GM21717 (cell line): ENCODE measurements around the gene CACNA1F.

Experiments
- ATAC-seq: cut with Tn5 transposase; IDR thresholded peaks from one replicate; pipeline ENCODE4 v1.9.1; 2021; ENCODE audit warnings: mild to moderate bottlenecking, moderate library complexity; ENCODE audit not compliant: unreplicated experiment

The CACNA1F gene

DNA sequence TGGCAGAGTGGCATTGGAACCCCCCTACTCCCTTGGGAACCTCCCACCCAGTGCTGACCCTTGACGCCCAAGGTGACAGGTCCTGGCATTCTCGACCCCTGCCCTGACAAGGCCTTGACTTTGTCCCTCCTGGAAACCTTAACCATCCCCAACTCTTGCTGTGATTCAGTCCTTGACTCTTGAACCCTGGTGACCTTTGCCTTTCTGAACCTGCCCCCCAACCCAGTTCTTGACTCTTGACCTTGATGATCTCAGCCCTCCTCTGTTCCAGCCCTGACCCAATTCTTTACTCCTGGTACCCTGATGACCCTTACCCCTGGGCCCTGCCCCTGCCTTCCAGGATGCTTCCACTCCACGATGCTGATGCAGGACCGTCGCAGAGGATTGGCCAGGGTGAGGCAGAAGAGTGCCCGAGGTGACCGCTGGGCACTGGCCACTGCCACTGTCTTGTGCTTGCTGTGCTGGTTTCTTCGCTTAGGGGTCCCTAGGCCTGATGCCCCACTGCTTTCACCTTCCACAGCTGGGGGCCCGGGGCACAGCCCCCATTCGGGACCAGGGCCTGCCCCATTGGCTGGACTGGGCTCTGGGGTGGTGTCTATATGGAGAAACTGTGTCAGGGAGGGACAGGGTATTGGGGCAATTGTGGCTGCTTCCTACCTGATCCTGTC lies 1.7 kb downstream of the CACNA1F start:
- no peak for ATAC-seq

DNA sequence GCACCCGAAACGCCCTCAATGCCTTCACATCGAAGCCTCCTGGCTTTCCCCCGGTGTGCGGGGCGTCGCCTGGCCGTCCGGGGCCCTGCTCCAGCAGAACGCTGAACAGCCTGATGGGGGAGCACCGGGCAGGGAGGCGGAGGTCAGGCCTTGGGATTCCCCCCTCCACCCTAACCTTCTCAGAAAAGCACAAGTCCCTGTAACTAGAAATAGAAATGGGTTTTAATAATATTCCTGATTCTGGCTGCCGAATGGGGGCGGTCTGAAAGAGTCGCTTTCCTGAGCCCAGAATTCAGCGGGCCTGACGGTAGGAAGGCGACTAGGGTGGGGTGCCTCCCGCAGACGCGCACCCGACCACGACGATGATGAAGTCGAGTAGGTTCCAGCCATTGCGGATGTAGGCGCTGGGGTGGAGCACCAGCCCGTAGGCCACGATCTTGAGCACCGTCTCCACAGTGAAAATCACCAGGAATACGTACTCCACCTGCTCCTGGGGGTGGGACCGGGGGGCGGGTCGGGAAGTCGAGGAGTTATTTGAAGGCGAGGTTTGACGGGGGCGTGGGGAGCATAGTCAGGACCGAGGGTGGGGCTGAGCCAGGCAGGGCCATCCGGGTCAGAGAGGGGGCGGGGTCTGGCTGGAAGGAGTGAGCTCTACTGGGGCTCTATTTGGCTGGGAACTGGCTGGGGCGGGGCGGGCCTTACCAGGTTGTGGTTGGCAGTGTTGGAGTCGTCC lies 2.5 kb downstream of the CACNA1F start:
- peak; percentile 69 for ATAC-seq

- ATAC-seq, result no peak
Observed at GRCh38 chrX:49228185-49228584, 5.0 kb downstream of the CACNA1F start.

GRCh38 chrX:49227726-49228125 lies 5.4 kb downstream of the CACNA1F start:
- no peak for ATAC-seq

DNA sequence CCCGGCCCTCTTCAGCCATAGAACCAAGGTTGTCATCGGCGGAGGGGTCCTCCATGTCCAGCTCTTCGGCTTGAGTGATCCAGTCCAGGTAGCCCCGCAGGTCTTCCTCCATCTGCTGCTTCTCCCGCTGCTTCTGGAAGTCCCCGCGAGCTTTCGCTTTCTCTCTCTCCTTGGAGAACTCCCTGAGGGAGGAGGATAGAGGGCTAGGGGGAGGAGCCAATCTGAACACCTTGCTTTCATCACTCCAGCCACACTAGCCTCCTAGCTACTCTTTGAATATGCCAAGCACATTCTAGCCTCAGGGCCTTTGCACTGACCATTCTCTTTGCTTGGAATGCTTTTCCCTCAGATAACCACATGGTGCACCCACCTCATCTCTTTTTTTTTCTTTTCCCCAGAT lies 6.2 kb downstream of the CACNA1F start:
- no peak for ATAC-seq

GRCh38 chrX:49225858-49226257 lies 7.3 kb downstream of the CACNA1F start:
- ATAC-seq, result no peak

- ATAC-seq, result no peak
Observed at GRCh38 chrX:49221868-49222267, 11.3 kb downstream of the CACNA1F start.

DNA sequence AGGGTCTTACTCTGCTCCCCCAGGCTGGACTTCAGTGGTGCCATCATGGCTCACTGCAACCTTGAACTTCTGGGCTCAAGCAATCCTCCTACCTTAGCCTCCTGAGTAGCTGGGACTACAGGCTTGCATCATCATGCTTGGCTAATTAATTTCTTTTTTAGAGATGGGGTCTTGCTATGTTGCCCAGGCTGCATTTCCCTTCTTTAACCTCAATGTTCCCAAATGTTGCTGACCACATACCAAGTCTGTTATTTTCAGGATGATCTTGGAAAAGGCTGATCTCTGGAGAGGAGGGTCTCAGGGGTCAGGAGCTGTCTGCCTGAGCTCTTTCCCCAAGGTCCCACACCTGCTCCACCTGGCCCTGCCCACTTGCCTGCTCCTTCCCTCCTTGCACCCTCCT lies 13.0 kb downstream of the CACNA1F start:
- ATAC-seq, result no peak

DNA sequence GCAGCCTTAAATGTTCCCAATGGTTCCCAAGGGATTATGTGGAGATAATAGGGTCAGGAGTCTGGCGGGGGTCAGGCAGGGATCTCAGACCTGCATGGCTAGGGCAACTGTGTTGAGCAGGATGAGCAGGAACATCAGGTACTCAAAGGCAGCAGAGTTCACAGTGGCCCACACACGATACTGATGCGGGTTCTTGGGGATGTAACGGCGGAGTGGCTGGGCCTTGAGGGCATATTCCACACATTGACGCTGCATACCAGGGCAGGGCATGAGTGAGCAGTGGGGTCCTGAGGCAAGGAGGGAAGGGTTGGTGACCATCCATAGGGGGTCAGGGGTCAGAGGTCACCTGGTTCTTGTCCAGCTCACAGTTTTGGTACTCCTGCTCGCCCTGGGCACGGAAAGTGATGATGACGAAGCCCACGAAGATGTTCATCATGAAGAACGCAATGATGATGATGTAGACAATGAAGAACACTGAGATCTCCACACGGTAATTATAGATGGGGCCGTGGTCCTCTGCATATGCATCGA lies 18.1 kb downstream of the CACNA1F start:
- ATAC-seq, result no peak

GRCh38 chrX:49214416-49214815 lies 18.7 kb downstream of the CACNA1F start:
- ATAC-seq, result no peak

GRCh38 chrX:49212861-49213260 lies 20.3 kb downstream of the CACNA1F start:
- ATAC-seq, result no peak

DNA sequence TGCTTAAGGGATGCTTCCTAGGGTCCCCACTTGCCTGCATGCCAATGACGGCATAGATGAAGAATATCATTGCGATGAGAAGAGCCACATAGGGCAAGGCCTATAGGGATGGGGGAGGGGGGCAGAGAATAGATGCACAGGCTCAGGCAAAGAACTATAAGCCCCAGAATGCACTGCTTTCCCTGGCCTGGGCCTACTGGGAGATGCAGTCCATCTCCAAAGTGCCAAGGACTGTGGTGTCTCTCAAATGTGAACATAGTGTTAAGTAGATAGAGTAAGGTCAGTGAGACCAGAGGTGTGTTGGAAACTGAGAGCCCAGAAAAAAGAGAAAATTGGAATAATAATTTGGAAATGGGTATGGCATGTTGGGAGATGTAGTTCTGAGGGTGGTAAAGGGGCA lies 20.9 kb downstream of the CACNA1F start:
- ATAC-seq, result no peak

DNA sequence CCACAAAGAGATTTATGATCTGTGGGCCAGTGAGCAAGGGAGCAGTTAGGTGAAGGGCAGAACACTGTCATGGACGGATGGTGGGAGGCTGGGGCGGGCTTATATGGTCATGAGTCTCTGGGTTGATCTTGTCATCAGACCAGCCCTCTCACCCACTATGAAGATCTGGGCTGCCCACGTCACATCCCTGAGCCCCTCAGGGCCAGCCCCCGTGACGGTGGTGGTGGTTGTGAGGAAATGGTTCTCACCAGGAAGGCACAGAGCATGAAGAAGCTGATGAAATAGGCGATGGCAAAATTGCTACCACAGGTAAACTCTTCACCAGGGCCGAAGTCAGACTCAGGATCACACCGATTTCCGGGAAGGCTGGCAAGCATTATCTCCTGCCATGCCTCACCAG lies 22.1 kb downstream of the CACNA1F start:
- no peak for ATAC-seq

DNA sequence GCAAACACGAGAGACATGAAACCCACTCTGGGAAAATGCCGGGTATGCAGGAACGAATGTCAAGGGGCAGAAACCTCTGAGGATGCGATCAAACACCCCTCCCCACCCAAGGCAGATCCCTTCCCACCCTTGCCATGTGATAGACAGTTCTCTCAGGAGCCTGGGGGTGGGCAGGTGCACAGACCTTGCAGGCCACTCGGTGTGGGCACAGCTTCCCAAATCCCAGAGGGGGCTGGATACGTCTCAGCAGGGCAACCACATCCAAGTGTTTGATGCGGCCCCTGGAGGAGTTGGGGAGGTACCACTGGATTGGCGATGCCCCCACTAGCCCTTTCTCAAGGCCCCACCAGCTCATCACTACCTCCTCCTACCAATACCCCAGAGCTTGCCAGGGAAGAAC lies 22.7 kb downstream of the CACNA1F start:
- no peak for ATAC-seq

DNA sequence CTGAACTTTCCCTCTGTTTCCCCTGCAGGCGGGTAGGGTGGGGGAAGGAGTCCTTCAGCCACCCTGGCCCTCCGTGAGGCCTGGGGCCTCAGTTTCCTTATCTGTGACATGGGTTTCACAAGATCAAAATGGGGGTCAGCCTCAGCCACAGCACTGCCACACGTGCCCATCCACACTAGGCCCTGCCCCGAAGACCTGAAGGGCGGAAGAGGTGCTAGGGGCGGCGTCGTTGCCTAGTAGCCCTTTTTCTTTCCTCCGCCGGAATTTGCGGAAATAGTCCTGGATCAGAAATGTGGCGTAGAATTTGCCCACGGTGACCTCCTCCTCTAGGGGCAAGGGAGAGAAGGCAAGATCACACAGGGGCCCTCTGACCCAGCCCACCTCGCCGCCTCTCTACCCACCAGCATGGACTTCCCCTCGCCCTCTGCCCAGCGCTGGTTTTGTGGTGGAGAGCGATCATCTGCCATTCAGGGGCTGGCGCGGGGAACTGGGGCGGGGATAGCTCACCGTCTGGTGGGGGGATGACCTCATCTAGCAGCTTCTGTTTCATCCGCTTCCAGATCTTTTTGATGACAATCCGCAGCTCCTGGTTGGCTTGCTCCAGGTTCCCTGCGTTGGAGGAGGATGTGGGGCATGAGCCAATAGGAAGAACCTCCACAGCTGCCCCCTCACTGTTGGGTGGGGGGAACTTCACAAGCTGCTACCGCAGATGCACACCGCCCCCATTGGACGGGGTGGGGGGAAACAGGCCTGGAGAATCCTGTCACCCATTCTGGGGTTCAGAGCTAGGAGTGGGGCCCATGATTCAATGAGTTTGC lies 23.5 kb downstream of the CACNA1F start:
- ATAC-seq, result no peak

- no peak for ATAC-seq
Observed at GRCh38 chrX:49208399-49208798, 24.7 kb downstream of the CACNA1F start.

GRCh38 chrX:49206543-49206942 lies 26.6 kb downstream of the CACNA1F start:
- no peak for ATAC-seq

DNA sequence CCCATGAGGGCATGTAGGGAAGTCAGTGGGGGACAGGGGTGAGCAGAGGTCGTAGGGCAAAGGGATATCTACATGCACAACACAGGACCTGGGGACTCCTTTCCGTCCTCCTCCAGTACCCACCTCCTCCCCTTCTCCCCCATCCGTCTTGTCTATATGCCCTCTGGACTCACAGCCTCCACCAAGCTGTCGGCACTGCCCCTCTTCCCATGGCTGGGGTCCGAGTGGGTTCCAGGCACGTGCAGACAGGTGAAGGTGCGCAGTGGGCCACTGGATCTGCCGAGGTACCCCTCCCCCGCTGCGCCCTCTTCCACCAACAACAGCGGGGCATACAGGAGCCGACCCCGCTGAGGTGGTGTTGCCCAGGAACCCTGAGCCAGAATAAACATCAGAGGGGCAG lies 27.7 kb downstream of the CACNA1F start:
- no peak for ATAC-seq

DNA sequence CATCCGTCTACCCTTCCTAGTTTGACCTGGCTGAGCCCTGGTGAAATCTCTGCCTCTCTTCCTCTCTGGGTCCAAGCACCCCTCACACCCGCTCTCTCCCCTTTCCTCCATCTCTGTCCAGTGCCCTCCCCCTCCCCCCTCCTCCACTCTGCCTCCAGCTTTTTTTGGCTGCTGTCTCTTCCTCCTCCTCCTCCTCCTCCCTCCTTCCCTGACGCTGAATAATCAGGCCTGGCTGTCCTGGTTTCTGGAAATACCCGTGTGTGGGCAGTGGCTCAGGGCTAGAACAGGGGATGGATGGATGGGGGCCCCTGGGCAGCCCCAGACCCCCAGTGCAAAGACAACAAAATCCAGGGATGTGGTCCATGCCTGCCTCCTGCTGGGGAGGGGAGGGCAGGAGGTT lies 28.4 kb downstream of the CACNA1F start:
- no peak for ATAC-seq

DNA sequence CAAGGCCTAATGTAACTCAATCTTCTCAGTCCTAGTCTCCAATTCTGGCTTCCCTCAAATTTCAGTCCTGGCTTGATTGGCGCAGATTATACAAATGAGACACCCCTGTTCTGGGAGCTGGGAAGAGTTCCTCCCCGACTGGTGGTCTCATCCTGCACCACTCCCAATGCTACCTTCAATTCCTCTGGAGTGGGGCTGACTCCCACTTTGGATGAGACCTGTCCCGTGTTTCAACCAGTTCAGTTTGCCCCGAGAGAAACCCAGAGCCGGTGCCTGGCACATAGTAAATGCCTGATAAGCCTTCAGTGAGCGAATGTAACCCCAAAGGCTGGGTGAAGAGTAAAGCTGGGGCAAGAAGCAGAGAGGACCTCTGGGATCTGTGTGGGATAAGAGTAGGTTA lies 29.1 kb downstream of the CACNA1F start:
- no peak for ATAC-seq

GRCh38 chrX:49203536-49203935 lies 29.6 kb downstream of the CACNA1F start:
- no peak for ATAC-seq

DNA sequence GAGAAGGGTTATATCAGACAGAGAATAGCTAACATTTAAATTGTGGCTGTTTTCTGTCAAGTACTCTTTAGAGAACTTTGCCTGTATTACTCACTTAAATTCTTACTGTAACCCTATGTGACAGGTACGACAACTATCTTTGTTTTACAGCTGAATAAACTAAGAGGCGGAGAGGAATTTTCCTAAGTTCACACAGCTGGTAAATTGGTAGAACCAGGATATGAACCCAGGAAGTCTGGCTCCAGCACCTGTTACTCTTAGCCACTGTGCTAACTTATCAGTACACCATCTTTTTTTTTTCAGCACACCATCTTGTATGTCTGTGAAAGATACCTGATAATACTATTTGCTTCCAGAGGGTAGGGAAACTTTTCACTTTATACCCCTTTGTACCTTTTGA lies 31.1 kb downstream of the CACNA1F start:
- no peak for ATAC-seq
